Measurements from ENCODE around the gene MAX.

The MAX gene

GRCh38 chr14:65102441-65103149, at the start of gene MAX:
Gene MAX (minus strand): TSS chr14:65102517. CDS start chr14:65102339, 178 bp downstream.
- no peak for FAIRE-seq
- peak; percentile 91 for DNase-seq (ENCODE audit: low spot score)

GRCh38 chr14:65151609-65151956, 49.3 kb upstream of the MAX start:
- FAIRE-seq (no peak), DNase-seq (ENCODE audit: low spot score) (no peak)

GRCh38 chr14:65150898-65151608, 48.7 kb upstream of the MAX start:
- DNase-seq (ENCODE audit: low spot score), result no peak
- no peak for FAIRE-seq

GRCh38 chr14:65149116-65149515, 46.8 kb upstream of the MAX start:
- FAIRE-seq, result no peak
- no peak for DNase-seq (ENCODE audit: low spot score)

GRCh38 chr14:65144170-65144569, 41.9 kb upstream of the MAX start:
- DNase-seq (ENCODE audit: low spot score) (no peak), FAIRE-seq (no peak)

GRCh38 chr14:65142914-65143625, 40.8 kb upstream of the MAX start:
- FAIRE-seq, result no peak
- no peak for DNase-seq (ENCODE audit: low spot score)

- DNase-seq (ENCODE audit: low spot score) (no peak), FAIRE-seq (no peak)
These were observed 40.1 kb upstream of the MAX start for GRCh38 chr14:65142429-65142828.

GRCh38 chr14:65141523-65141922, 39.2 kb upstream of the MAX start:
- FAIRE-seq (no peak), DNase-seq (ENCODE audit: low spot score) (no peak)

- FAIRE-seq (no peak), DNase-seq (ENCODE audit: low spot score) (no peak)
These were observed 35.5 kb upstream of the MAX start for GRCh38 chr14:65137648-65138307.

GRCh38 chr14:65134651-65135579, 32.6 kb upstream of the MAX start:
- no peak for DNase-seq (ENCODE audit: low spot score)
- no peak for FAIRE-seq

- DNase-seq (ENCODE audit: low spot score) (no peak), FAIRE-seq (no peak)
These were observed 30.5 kb upstream of the MAX start for GRCh38 chr14:65132855-65133254.

GRCh38 chr14:65131301-65131701, 29.0 kb upstream of the MAX start:
- no peak for DNase-seq (ENCODE audit: low spot score)
- no peak for FAIRE-seq

GRCh38 chr14:65128096-65128495, 25.8 kb upstream of the MAX start:
- DNase-seq (ENCODE audit: low spot score), result no peak
- no peak for FAIRE-seq

- DNase-seq (ENCODE audit: low spot score) (no peak), FAIRE-seq (no peak)
These were observed 15.7 kb upstream of the MAX start for GRCh38 chr14:65117769-65118745.

GRCh38 chr14:65115615-65116014, 13.3 kb upstream of the MAX start:
- FAIRE-seq (no peak), DNase-seq (ENCODE audit: low spot score) (no peak)

GRCh38 chr14:65110525-65110924, 8.2 kb upstream of the MAX start:
- no peak for FAIRE-seq
- no peak for DNase-seq (ENCODE audit: low spot score)

GRCh38 chr14:65109357-65109756, 7.0 kb upstream of the MAX start:
- DNase-seq (ENCODE audit: low spot score) (no peak), FAIRE-seq (no peak)

- FAIRE-seq (no peak), DNase-seq (ENCODE audit: low spot score) (no peak)
These were observed 4.9 kb upstream of the MAX start for GRCh38 chr14:65107200-65107599.

- DNase-seq (ENCODE audit: low spot score) (no peak), FAIRE-seq (no peak)
These were observed 4.4 kb upstream of the MAX start for GRCh38 chr14:65106736-65107135.

- DNase-seq (ENCODE audit: low spot score) (no peak), FAIRE-seq (no peak)
These were observed 4.0 kb upstream of the MAX start for GRCh38 chr14:65106316-65106715.

Measured in RCC 7860 (cell line).